ENCODE data around the gene ENGASE.

The ENGASE gene

DNA sequence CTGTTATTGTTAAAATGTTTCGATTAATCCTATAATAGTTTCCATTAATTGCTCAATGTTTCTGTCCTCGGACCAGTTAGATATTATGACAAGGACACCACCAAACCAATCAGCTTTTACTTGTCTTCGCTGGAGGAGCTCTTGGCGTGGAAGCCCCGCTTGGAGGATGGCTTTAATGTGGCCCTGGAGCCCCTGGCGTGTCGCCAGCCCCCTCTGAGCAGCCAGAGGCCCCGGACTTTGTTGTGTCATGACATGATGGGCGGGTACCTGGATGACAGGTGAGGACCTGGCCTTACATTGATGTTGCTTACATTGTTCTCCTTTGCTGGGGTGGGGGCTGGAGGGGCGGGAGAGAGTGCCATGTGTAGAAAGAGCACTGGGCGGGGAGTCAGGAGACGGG, 3.0 kb downstream of the ENGASE start:
- TF ChIP-seq ZBTB7A (IDR thresholded peaks at IDR 0.05; ENCODE audit: low read depth) (no peak), TAF1 (IDR thresholded peaks at IDR 0.05; ENCODE audit: low read depth) (no peak), TEAD4 (IDR thresholded peaks at IDR 0.05) (no peak), EGR1 (IDR thresholded peaks at IDR 0.05) (no peak), EP300 (IDR thresholded peaks at IDR 0.05; ENCODE audit: borderline replicate concordance) (no peak), MAX (IDR thresholded peaks at IDR 0.05) (no peak), NFIC (IDR thresholded peaks at IDR 0.05) (no peak), TCF12 (IDR thresholded peaks at IDR 0.05; ENCODE audit: low read depth) (no peak), CEBPB (IDR thresholded peaks at IDR 0.05) (no peak), RAD21 (IDR thresholded peaks at IDR 0.05; ENCODE audit: low read depth) (no peak)
- TF ChIP-seq, protein P1, sequence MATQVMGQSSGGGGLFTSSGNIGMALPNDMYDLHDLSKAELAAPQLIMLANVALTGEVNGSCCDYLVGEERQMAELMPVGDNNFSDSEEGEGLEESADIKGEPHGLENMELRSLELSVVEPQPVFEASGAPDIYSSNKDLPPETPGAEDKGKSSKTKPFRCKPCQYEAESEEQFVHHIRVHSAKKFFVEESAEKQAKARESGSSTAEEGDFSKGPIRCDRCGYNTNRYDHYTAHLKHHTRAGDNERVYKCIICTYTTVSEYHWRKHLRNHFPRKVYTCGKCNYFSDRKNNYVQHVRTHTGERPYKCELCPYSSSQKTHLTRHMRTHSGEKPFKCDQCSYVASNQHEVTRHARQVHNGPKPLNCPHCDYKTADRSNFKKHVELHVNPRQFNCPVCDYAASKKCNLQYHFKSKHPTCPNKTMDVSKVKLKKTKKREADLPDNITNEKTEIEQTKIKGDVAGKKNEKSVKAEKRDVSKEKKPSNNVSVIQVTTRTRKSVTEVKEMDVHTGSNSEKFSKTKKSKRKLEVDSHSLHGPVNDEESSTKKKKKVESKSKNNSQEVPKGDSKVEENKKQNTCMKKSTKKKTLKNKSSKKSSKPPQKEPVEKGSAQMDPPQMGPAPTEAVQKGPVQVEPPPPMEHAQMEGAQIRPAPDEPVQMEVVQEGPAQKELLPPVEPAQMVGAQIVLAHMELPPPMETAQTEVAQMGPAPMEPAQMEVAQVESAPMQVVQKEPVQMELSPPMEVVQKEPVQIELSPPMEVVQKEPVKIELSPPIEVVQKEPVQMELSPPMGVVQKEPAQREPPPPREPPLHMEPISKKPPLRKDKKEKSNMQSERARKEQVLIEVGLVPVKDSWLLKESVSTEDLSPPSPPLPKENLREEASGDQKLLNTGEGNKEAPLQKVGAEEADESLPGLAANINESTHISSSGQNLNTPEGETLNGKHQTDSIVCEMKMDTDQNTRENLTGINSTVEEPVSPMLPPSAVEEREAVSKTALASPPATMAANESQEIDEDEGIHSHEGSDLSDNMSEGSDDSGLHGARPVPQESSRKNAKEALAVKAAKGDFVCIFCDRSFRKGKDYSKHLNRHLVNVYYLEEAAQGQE (IDR thresholded peaks at IDR 0.05; ENCODE audit: low read depth): no peak
- TF ChIP-seq, protein P2, sequence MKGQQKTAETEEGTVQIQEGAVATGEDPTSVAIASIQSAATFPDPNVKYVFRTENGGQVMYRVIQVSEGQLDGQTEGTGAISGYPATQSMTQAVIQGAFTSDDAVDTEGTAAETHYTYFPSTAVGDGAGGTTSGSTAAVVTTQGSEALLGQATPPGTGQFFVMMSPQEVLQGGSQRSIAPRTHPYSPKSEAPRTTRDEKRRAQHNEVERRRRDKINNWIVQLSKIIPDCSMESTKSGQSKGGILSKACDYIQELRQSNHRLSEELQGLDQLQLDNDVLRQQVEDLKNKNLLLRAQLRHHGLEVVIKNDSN (IDR thresholded peaks at IDR 0.05): no peak

DNA sequence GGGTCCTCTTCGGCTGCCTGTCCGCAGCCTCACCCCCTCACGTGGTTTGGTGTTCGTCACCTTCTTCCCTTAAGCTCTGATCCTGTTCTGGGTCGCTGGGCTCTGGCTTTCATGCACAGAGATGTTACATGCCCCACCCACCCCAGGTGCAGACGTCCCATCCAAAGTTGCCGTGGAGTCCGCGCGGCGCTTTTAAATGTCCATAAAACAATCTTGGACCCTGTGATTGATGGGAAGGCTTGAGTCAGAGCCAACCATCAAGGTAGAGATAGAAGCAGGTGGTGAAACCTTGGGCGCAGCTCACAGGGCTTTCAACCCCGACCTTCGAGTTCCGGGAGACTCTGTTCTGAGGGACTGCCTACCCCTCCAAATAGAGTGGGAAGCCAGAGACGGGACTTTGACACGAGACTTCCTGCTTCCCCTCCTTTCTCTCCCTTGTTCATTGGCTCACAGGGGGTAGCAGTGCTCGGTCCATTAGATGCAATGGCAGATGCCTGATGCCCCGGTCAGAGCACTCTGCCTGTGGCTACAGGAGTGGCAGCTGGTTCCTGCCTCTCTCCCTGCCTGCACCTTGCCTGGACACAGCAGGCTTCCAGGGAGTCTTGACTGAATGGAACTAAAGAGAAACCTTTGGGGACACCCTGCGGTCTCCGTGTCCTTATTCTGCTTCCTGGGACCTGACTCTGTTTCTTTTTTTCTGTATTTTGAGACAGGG, 4.0 kb downstream of the ENGASE start:
- TF ChIP-seq EGR1 (IDR thresholded peaks at IDR 0.05) (no peak), TAF1 (IDR thresholded peaks at IDR 0.05; ENCODE audit: low read depth) (no peak), ZBTB7A (IDR thresholded peaks at IDR 0.05; ENCODE audit: low read depth) (no peak), RAD21 (IDR thresholded peaks at IDR 0.05; ENCODE audit: low read depth) (no peak), TEAD4 (IDR thresholded peaks at IDR 0.05) (no peak), MAX (IDR thresholded peaks at IDR 0.05) (no peak), CREB1 (IDR thresholded peaks at IDR 0.05; ENCODE audit: low read depth) (no peak), EP300 (IDR thresholded peaks at IDR 0.05; ENCODE audit: borderline replicate concordance) (no peak), FOXM1 (IDR thresholded peaks at IDR 0.05; ENCODE audit: borderline replicate concordance, low read depth) (no peak), CEBPB (IDR thresholded peaks at IDR 0.05) (no peak), YY1 (IDR thresholded peaks at IDR 0.05; ENCODE audit: low read depth) (no peak)
- TF ChIP-seq, protein P1 (IDR thresholded peaks at IDR 0.05; ENCODE audit: low read depth): no peak
- TF ChIP-seq, protein P2 (IDR thresholded peaks at IDR 0.05): no peak

- no peak for TF ChIP-seq TCF12 (IDR thresholded peaks at IDR 0.05; ENCODE audit: low read depth)
- TF ChIP-seq EP300 (IDR thresholded peaks at IDR 0.05; ENCODE audit: borderline replicate concordance): no peak
Observed at GRCh38 chr17:79079421-79080200, 5.0 kb downstream of the ENGASE start.

DNA sequence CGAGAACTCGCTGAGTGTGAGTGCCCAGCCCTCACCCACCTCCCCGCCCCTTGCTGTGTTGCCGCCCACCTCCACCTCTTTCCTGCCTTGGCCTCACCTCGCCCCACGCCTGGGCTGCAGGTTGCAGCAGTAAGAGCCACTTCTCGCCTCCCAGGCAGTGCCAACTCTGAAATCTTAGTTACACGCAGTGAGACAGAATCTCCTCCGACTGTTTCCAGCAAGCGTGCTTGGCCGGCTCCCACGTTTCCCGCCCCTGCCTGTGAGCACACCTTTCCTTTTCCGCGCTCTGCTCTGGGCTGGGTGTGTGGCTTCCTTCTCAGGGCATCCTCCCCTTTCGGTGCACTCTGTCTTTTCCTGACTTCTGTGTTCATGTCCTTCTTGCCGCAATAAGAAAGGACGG, 5.7 kb downstream of the ENGASE start:
- TF ChIP-seq EGR1 (IDR thresholded peaks at IDR 0.05): no peak
- TF ChIP-seq, protein P1 (IDR thresholded peaks at IDR 0.05; ENCODE audit: low read depth): no peak
- TF ChIP-seq ZBTB7A (IDR thresholded peaks at IDR 0.05; ENCODE audit: low read depth): no peak
- TF ChIP-seq YY1 (IDR thresholded peaks at IDR 0.05; ENCODE audit: low read depth): no peak
- TF ChIP-seq RAD21 (IDR thresholded peaks at IDR 0.05; ENCODE audit: low read depth): no peak
- no peak for TF ChIP-seq EP300 (IDR thresholded peaks at IDR 0.05; ENCODE audit: borderline replicate concordance)
- no peak for TF ChIP-seq MAX (IDR thresholded peaks at IDR 0.05)
- TF ChIP-seq CREB1 (IDR thresholded peaks at IDR 0.05; ENCODE audit: low read depth): no peak
- no peak for TF ChIP-seq NFIC (IDR thresholded peaks at IDR 0.05)
- TF ChIP-seq FOXM1 (IDR thresholded peaks at IDR 0.05; ENCODE audit: borderline replicate concordance, low read depth): no peak
